HL-60 (cell line): ENCODE data around the gene ENTPD2.
A peak's percentile ranks its signal among the peaks of the same experiment; 100 is the strongest.

ENCODE experiments used
- CTCF ChIP-seq: IDR thresholded peaks from one replicate; pipeline ENCODE4 v1.5.1; 2011; ENCODE audit warnings: low read length, control low read depth, inconsistent platforms; ENCODE audit not compliant: insufficient read depth
- GABPA ChIP-seq: IDR thresholded peaks from 2 replicates; pipeline ENCODE4 v1.6.1; 2012; ENCODE audit warnings: low read depth
- POLR2AphosphoS5 ChIP-seq: IDR thresholded peaks from 2 replicates; pipeline ENCODE4 v1.6.1; 2012; ENCODE audit warnings: low read depth
- REST ChIP-seq: IDR thresholded peaks from 2 replicates; pipeline ENCODE4 v1.6.1; 2012; ENCODE audit warnings: low read depth; ENCODE audit not compliant: insufficient replicate concordance
- SPI1 ChIP-seq: IDR thresholded peaks from 2 replicates; pipeline ENCODE4 v1.6.1; 2012; ENCODE audit warnings: low read depth, mild to moderate bottlenecking, borderline replicate concordance

- no peak for TF ChIP-seq CTCF
- TF ChIP-seq REST: no peak
- no peak for TF ChIP-seq GABPA
- TF ChIP-seq POLR2AphosphoS5: peak; percentile 88
- no peak for TF ChIP-seq SPI1
Observed at GRCh38 chr9:137037035-137037434, 16.8 kb downstream of the ENTPD2 start.
